AML-193 (cell line): ENCODE results near the gene GALNT12.

Experiments used
- DNase-seq, 2 experiments: peaks; one replicate each; lab custom pipeline; 2025; lab: John Stamatoyannopoulos, UW

Gene GALNT12

GRCh38 chr9:98781588-98782383 lies 25.7 kb upstream of the GALNT12 start:
- no peak for DNase-seq

- no peak for DNase-seq
These were observed 23.8 kb upstream of the GALNT12 start for GRCh38 chr9:98783518-98784226.

GRCh38 chr9:98784831-98785806 lies 22.4 kb upstream of the GALNT12 start:
- DNase-seq, result no peak

- DNase-seq, result no peak
These were observed 20.5 kb upstream of the GALNT12 start for GRCh38 chr9:98786750-98787510.

GRCh38 chr9:98787766-98788335 lies 19.6 kb upstream of the GALNT12 start:
- DNase-seq, result no peak

GRCh38 chr9:98789483-98790133 lies 17.9 kb upstream of the GALNT12 start:
- DNase-seq, result no peak

- no peak for DNase-seq
These were observed 17.2 kb upstream of the GALNT12 start for GRCh38 chr9:98790134-98790841.

- DNase-seq, result peak; percentile 38 to 47
These were observed 16.4 kb upstream of the GALNT12 start for GRCh38 chr9:98790842-98791607.

DNA sequence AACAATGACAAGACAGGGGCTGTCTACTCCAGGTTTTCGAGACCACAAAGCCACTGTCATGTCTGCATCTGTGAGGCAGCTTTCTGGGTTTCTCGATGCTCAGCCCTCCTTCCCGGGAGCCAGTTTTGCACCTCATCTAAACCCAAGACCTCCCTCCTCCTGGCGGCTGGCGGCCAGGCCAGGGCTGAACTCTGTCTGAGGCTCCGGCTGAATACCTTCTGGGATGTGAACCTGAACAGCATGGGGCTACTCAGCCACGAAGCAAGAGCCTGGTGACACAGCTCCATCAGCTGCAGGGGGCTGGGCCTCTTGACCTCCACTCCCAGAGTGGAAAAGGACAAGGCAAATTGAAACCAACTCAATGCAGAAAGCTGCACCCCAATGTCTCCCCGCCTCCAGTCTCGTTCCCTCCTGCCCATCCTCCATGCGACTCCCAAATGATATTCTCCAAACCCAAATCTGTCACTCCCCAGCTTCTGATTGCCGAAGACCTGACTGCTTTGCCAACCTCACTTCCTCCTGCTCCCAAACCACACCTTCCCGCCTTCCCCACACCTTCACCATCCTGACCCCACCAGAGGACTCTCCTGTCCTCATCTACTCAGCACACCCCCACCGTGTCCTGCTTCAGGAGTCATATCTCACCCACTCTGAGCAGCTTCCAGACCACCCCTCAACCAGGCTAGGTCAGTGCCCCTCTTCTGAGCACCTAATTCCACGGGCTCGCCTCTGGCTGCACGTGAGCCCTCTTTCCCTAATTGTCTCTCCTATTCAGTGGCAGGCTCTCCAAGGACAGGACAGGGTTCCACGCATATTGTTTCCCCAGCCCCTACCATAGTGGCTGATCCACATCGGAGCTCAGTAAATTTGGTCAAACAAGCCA lies 15.6 kb upstream of the GALNT12 start:
- DNase-seq, result no peak

- no peak for DNase-seq
These were observed 14.4 kb upstream of the GALNT12 start for GRCh38 chr9:98793031-98793430.

DNA sequence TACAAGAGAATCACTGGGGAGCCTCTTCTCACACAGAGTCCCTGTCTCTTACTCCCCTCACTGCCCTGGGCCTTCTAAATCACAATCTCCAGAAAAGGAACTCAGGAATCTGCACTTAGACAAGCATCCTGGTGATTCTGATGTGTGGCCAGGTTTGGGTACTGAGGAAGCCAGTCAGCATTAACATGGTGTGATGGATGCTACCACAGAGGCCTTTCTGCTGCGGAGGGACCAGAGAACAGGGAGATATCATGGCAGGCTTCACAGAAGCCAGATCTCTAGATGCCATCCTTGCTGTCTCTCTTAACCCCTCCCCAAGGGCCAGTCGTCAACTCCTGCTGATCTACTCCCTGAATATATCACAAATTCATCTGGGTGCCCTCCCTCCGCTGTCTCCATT lies 12.7 kb upstream of the GALNT12 start:
- no peak for DNase-seq

GRCh38 chr9:98795295-98795955 lies 12.0 kb upstream of the GALNT12 start:
- no peak for DNase-seq

DNA sequence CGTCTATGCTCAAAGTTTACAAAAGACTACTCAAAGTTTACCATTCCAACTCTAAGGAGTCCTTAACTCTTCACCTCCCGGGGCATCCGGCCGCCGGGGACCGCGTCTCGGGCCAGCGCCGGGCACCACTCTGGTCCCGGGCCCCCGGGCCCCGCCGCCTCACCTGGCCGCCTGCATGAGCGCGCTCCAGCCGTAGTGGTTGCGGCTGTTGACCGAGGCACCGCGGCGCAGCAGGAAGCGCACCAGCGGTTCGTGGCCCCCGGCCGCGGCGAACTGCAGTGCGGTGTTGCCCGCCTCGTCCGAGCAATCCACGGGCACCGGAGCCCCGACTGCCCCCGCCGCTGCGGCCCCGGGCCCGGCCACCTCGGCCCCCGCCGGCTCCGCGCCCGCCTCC lies 11.5 kb upstream of the GALNT12 start:
- DNase-seq, result no peak

- peak; percentile 24 to 30 for DNase-seq
These were observed 10.9 kb upstream of the GALNT12 start, which contains the start of gene ANKS6 for GRCh38 chr9:98796364-98797101. TSS of gene ANKS6 (minus strand) at chr9:98796555. CDS start at chr9:98796491, 64 bp downstream.

- no peak for DNase-seq
These were observed 10.0 kb upstream of the GALNT12 start for GRCh38 chr9:98797491-98797890.

GRCh38 chr9:98798254-98798653 lies 9.2 kb upstream of the GALNT12 start:
- DNase-seq, result no peak

DNA sequence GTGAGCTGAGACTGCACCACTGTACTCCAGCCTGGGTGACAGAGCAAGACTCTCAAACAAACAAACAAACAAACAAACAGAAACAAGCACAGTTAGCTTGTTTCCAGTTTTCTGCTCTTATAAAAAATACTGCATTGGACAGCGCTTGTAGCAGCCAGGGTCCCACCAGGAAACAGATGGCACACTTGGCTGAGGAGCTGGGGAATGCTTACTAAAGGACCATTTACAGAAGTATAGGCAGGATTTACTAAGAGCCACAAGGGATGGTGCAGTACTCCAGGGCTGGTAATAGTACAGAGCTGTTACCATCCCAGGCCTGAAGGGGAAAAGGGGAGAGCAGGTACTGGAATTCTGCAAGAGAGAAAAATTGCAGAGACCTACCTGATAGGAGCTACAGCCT lies 5.9 kb upstream of the GALNT12 start:
- DNase-seq, result no peak
